ENCODE results near the gene RSRC1. TPM values are rescaled to one million over a fixed set of nuclear protein-coding genes. Genes with fewer than 3 reads are reported as not detected.

Gene RSRC1
- total and polyA plus RNA-seq, 2 of the 8 experiments (the other 6 are each of a cell fraction or from before 2014, with no cell fraction given) = 2.0 to 27.9 TPM

DNA sequence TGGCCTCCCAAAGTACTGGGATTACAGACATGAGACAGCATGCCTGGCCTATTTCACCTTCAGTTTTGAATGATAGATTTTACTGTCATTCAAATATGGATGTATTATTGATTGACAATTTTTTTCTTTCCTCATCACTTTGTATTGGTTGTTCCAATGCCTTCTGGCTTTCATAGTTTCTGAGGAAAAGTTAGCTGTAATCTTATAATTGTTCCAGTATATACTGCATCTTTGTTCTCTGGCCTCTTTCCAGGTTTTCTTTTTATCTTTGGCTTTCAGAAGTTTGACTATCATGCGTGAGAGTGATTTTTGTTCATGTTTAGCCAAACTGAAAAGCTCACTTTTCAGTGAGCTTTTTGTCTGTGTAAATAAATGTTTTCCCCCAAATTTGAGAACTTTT is 157.1 kb downstream of the RSRC1 start (continued):
- TF ChIP-seq, protein P1, sequence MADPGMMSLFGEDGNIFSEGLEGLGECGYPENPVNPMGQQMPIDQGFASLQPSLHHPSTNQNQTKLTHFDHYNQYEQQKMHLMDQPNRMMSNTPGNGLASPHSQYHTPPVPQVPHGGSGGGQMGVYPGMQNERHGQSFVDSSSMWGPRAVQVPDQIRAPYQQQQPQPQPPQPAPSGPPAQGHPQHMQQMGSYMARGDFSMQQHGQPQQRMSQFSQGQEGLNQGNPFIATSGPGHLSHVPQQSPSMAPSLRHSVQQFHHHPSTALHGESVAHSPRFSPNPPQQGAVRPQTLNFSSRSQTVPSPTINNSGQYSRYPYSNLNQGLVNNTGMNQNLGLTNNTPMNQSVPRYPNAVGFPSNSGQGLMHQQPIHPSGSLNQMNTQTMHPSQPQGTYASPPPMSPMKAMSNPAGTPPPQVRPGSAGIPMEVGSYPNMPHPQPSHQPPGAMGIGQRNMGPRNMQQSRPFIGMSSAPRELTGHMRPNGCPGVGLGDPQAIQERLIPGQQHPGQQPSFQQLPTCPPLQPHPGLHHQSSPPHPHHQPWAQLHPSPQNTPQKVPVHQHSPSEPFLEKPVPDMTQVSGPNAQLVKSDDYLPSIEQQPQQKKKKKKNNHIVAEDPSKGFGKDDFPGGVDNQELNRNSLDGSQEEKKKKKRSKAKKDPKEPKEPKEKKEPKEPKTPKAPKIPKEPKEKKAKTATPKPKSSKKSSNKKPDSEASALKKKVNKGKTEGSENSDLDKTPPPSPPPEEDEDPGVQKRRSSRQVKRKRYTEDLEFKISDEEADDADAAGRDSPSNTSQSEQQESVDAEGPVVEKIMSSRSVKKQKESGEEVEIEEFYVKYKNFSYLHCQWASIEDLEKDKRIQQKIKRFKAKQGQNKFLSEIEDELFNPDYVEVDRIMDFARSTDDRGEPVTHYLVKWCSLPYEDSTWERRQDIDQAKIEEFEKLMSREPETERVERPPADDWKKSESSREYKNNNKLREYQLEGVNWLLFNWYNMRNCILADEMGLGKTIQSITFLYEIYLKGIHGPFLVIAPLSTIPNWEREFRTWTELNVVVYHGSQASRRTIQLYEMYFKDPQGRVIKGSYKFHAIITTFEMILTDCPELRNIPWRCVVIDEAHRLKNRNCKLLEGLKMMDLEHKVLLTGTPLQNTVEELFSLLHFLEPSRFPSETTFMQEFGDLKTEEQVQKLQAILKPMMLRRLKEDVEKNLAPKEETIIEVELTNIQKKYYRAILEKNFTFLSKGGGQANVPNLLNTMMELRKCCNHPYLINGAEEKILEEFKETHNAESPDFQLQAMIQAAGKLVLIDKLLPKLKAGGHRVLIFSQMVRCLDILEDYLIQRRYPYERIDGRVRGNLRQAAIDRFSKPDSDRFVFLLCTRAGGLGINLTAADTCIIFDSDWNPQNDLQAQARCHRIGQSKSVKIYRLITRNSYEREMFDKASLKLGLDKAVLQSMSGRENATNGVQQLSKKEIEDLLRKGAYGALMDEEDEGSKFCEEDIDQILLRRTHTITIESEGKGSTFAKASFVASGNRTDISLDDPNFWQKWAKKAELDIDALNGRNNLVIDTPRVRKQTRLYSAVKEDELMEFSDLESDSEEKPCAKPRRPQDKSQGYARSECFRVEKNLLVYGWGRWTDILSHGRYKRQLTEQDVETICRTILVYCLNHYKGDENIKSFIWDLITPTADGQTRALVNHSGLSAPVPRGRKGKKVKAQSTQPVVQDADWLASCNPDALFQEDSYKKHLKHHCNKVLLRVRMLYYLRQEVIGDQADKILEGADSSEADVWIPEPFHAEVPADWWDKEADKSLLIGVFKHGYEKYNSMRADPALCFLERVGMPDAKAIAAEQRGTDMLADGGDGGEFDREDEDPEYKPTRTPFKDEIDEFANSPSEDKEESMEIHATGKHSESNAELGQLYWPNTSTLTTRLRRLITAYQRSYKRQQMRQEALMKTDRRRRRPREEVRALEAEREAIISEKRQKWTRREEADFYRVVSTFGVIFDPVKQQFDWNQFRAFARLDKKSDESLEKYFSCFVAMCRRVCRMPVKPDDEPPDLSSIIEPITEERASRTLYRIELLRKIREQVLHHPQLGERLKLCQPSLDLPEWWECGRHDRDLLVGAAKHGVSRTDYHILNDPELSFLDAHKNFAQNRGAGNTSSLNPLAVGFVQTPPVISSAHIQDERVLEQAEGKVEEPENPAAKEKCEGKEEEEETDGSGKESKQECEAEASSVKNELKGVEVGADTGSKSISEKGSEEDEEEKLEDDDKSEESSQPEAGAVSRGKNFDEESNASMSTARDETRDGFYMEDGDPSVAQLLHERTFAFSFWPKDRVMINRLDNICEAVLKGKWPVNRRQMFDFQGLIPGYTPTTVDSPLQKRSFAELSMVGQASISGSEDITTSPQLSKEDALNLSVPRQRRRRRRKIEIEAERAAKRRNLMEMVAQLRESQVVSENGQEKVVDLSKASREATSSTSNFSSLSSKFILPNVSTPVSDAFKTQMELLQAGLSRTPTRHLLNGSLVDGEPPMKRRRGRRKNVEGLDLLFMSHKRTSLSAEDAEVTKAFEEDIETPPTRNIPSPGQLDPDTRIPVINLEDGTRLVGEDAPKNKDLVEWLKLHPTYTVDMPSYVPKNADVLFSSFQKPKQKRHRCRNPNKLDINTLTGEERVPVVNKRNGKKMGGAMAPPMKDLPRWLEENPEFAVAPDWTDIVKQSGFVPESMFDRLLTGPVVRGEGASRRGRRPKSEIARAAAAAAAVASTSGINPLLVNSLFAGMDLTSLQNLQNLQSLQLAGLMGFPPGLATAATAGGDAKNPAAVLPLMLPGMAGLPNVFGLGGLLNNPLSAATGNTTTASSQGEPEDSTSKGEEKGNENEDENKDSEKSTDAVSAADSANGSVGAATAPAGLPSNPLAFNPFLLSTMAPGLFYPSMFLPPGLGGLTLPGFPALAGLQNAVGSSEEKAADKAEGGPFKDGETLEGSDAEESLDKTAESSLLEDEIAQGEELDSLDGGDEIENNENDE (IDR thresholded peaks at IDR 0.05; ENCODE audit: insufficient replicate concordance, low read length) = no peak
- TF ChIP-seq SIX5 (IDR thresholded peaks at IDR 0.05; ENCODE audit: low read depth, low read length) (no peak), NRF1 (IDR thresholded peaks at IDR 0.05; ENCODE audit: low read depth, low read length) (no peak), TCF12 (IDR thresholded peaks at IDR 0.05; ENCODE audit: low read depth, low read length) (no peak), RBBP5 (IDR thresholded peaks at IDR 0.05; ENCODE audit: borderline replicate concordance, low read depth, low read length) (no peak), RFX5 (IDR thresholded peaks at IDR 0.05; ENCODE audit: borderline replicate concordance, low read depth, low read length) (no peak), KDM4A (IDR thresholded peaks at IDR 0.05; ENCODE audit: low read depth, low read length, severe bottlenecking) (no peak), SP4 (IDR thresholded peaks at IDR 0.05; ENCODE audit: low read length) (no peak), SRF (IDR thresholded peaks at IDR 0.05; ENCODE audit: low read depth, low read length) (no peak), TBP (IDR thresholded peaks at IDR 0.05; ENCODE audit: low read depth, low read length) (no peak), CREB1 (IDR thresholded peaks at IDR 0.05) (no peak), BRCA1 (IDR thresholded peaks at IDR 0.05; ENCODE audit: low read depth, low read length) (no peak), CBX8 (IDR thresholded peaks at IDR 0.05; ENCODE audit: borderline replicate concordance, low read depth, low read length) (no peak)

All from H1 (cell line).